Measurements from ENCODE around the gene FOXE3.

GRCh38 chr1:47412437-47412836 lies 3.6 kb upstream of the FOXE3 start:
- TF ChIP-seq CTCF (IDR thresholded peaks at IDR 0.05) (no peak), POLR2A (IDR thresholded peaks at IDR 0.05) (no peak)
